HG02870 (cell line): ENCODE results near the gene TMEM52.

Experiments
- ATAC-seq: cut with Tn5 transposase; IDR thresholded peaks from one replicate; pipeline ENCODE4 v1.9.1; 2021; ENCODE audit warnings: mild to moderate bottlenecking, moderate library complexity; ENCODE audit not compliant: unreplicated experiment

TMEM52 gene

GRCh38 chr1:1928231-1929101 lies 9.4 kb upstream of the TMEM52 start:
- ATAC-seq: no peak

GRCh38 chr1:1927751-1928150 lies 8.7 kb upstream of the TMEM52 start:
- ATAC-seq: no peak

GRCh38 chr1:1926886-1927660 lies 8.0 kb upstream of the TMEM52 start:
- ATAC-seq: no peak

GRCh38 chr1:1926346-1926811 lies 7.3 kb upstream of the TMEM52 start:
- no peak for ATAC-seq

GRCh38 chr1:1925437-1926345 lies 6.6 kb upstream of the TMEM52 start:
- no peak for ATAC-seq

GRCh38 chr1:1924849-1925248 lies 5.8 kb upstream of the TMEM52 start:
- no peak for ATAC-seq

GRCh38 chr1:1924386-1924785 lies 5.3 kb upstream of the TMEM52 start:
- ATAC-seq: no peak

- ATAC-seq: no peak
Measured at GRCh38 chr1:1922956-1923833, 4.1 kb upstream of the TMEM52 start.

- no peak for ATAC-seq
Measured at GRCh38 chr1:1922702-1922955, 3.5 kb upstream of the TMEM52 start.

- no peak for ATAC-seq
Measured at GRCh38 chr1:1921901-1922701, 3.0 kb upstream of the TMEM52 start.

- ATAC-seq: no peak
Measured at GRCh38 chr1:1921459-1921862, 2.4 kb upstream of the TMEM52 start.

- no peak for ATAC-seq
Measured at GRCh38 chr1:1920608-1921458, 1.8 kb upstream of the TMEM52 start.

- no peak for ATAC-seq
Measured at GRCh38 chr1:1920057-1920607, 1.1 kb upstream of the TMEM52 start.

- peak; percentile 83 for ATAC-seq
Measured at GRCh38 chr1:1919304-1920056, 401 bp upstream of the TMEM52 start.

GRCh38 chr1:1917995-1918900 lies 831 bp downstream of the TMEM52 start:
- no peak for ATAC-seq

- no peak for ATAC-seq
Measured at GRCh38 chr1:1917304-1917976, 1.6 kb downstream of the TMEM52 start.
